Daoy (cell line): ENCODE results near the gene AIRE. TPM values are rescaled to one million over a fixed set of nuclear protein-coding genes. Genes with fewer than 3 reads are reported as not detected.
A peak's percentile ranks its signal among the peaks of the same experiment; 100 is the strongest.
"Not testable (repeated sequence)": the region's sequence is repeated elsewhere in the genome, so short reads cannot be mapped to it uniquely, and the experiment has no call there.

Source experiments
- DNase-seq: peaks from one replicate; pipeline ENCODE4 v3.0.0-alpha.2; 2015; ENCODE audit warnings: low read depth
- total RNA-seq: library from RNA; depleted of rRNA; stranded (reverse); fragments of >200 nt; shearing (Covaris generic); gene quantifications from 2 replicates; pipeline ENCODE4 v1.2.3, GENCODE V29; 2014; rRNA removed

AIRE gene
- total RNA-seq: not detected in 2 replicates

- DNase-seq: peak; percentile 69
Measured at GRCh38 chr21:44285138-44285992, at the start of gene AIRE. Gene AIRE (plus strand): TSS chr21:44285876. CDS start chr21:44286007, 131 bp downstream.

GRCh38 chr21:44240353-44240752 is 45.3 kb upstream of the AIRE start:
- DNase-seq: not testable (repeated sequence)

GRCh38 chr21:44240842-44241241 is 44.8 kb upstream of the AIRE start, which contains the start of gene ICOSLG:
Gene ICOSLG (minus strand): TSS chr21:44240943. CDS start chr21:44240817, 126 bp downstream.
- DNase-seq: not testable (repeated sequence)

- DNase-seq: not testable (repeated sequence)
Measured at GRCh38 chr21:44241281-44241680, 44.4 kb upstream of the AIRE start.

- not testable (repeated sequence) for DNase-seq
Measured at GRCh38 chr21:44243980-44244379, 41.7 kb upstream of the AIRE start.

- not testable (repeated sequence) for DNase-seq
Measured at GRCh38 chr21:44247904-44248303, 37.8 kb upstream of the AIRE start.

GRCh38 chr21:44249204-44250037 is 36.3 kb upstream of the AIRE start:
- DNase-seq: not testable (repeated sequence)

GRCh38 chr21:44253832-44254710 is 31.6 kb upstream of the AIRE start:
- no peak for DNase-seq

- no peak for DNase-seq
Measured at GRCh38 chr21:44255511-44255981, 30.1 kb upstream of the AIRE start.

GRCh38 chr21:44258056-44258725 is 27.5 kb upstream of the AIRE start:
- no peak for DNase-seq

- peak; percentile 78 for DNase-seq
Measured at GRCh38 chr21:44259082-44259705, 26.5 kb upstream of the AIRE start.

- DNase-seq: no peak
Measured at GRCh38 chr21:44260066-44260465, 25.6 kb upstream of the AIRE start.

- no peak for DNase-seq
Measured at GRCh38 chr21:44260791-44261631, 24.7 kb upstream of the AIRE start.

- DNase-seq: no peak
Measured at GRCh38 chr21:44261675-44262295, 23.9 kb upstream of the AIRE start, which contains the start of gene DNMT3L. Gene DNMT3L (minus strand): TSS chr21:44261897. CDS start chr21:44261259, 638 bp downstream.

- no peak for DNase-seq
Measured at GRCh38 chr21:44262338-44263056, 23.2 kb upstream of the AIRE start.

GRCh38 chr21:44263221-44263760 is 22.4 kb upstream of the AIRE start:
- DNase-seq: no peak

GRCh38 chr21:44263768-44264167 is 21.9 kb upstream of the AIRE start:
- DNase-seq: no peak
